H1 (cell line): Measurements from ENCODE around the gene DBF4. TPM values are rescaled to one million over a fixed set of nuclear protein-coding genes. Genes with fewer than 3 reads are reported as not detected.

ENCODE experiments used
- CTCF ChIA-PET: fragments of 300-600 bp; sonication (Branson Sonifier 250); formaldehyde crosslinking; loops from one replicate; lab custom pipeline; 2021; ENCODE audit not compliant: partially characterized antibody; lab: Charles Lee
- POLR2A ChIA-PET: fragments of 300-600 bp; sonication (Branson Sonifier 250); formaldehyde crosslinking; loops from one replicate; lab custom pipeline; 2021; ENCODE audit warnings: inconsistent platforms; ENCODE audit not compliant: partially characterized antibody; lab: Charles Lee
- DNase-seq, 2 experiments: peaks; one replicate each; pipeline versions ENCODE4 v3.0.0 to v3.0.0-alpha.2; 2010 to 2022; ENCODE audit warnings: low spot score in 2 of 2, low read depth in 1 of 2, mixed read lengths in 1 of 2
- FAIRE-seq: peaks from 2 replicates; lab custom pipeline; 2011; peaks lifted over from hg19 to GRCh38; lab: Jason Lieb, UNC
- H2AFZ ChIP-seq: 2 replicates; pipeline ENCODE4 v1.8.1; 2012; ENCODE audit warnings: low read length, inconsistent platforms
- H2AK5ac ChIP-seq: 2 replicates; pipeline ENCODE4 v1.6.1; 2013; ENCODE audit warnings: low read depth, low read length
- H2BK120ac ChIP-seq: replicated peaks from 2 replicates; pipeline ENCODE3; 2013; ENCODE audit warnings: low read depth, low read length, inconsistent platforms
- H2BK12ac ChIP-seq: 2 replicates; pipeline ENCODE4 v1.6.1; 2013; ENCODE audit warnings: low read depth, low read length
- H2BK15ac ChIP-seq: 2 replicates; pipeline ENCODE4 v1.6.1; 2013; ENCODE audit warnings: low read length
- H2BK20ac ChIP-seq: 2 replicates; pipeline ENCODE4 v1.6.1; 2013; ENCODE audit warnings: low read length
- H2BK5ac ChIP-seq: 2 replicates; pipeline ENCODE4 v1.6.1; 2013; ENCODE audit warnings: low read depth, low read length
- H3K14ac ChIP-seq: 2 replicates; pipeline ENCODE4 v1.6.1; 2013; ENCODE audit warnings: inconsistent platforms; ENCODE audit not compliant: insufficient read length
- H3K18ac ChIP-seq: 2 replicates; pipeline ENCODE4 v1.6.1; 2013; ENCODE audit warnings: low read length; ENCODE audit errors: extremely low read depth
- H3K23ac ChIP-seq: 2 replicates; pipeline ENCODE4 v1.6.1; 2013; ENCODE audit warnings: inconsistent platforms; ENCODE audit not compliant: insufficient read length
- H3K23me2 ChIP-seq: 2 replicates; pipeline ENCODE4 v1.6.1; 2013; ENCODE audit warnings: low read depth, low read length
- H3K27ac ChIP-seq: 2 replicates; pipeline ENCODE4 v1.6.1; 2011; ENCODE audit warnings: low read depth, low read length, inconsistent platforms
- H3K27me3 ChIP-seq, 4 experiments: replicated peaks in 1 of 4; 1 replicate in 1 of 4; 2 replicates in 3 of 4; pipeline versions ENCODE4 v1.6.1 to v1.8.1; 2011 to 2013; ENCODE audit warnings: low read length in 3 of 4, mild to moderate bottlenecking in 3 of 4, inconsistent platforms in 2 of 4, mixed read lengths in 2 of 4, moderate library complexity in 1 of 4; ENCODE audit not compliant: control insufficient read depth in 3 of 4, insufficient read depth in 3 of 4; ENCODE audit errors: extremely low read depth in 1 of 4
- H3K36me3 ChIP-seq, 4 experiments: 2 replicates each; pipeline versions ENCODE4 v1.6.1 to v1.8.1; 2011 to 2013; ENCODE audit warnings: mild to moderate bottlenecking in 4 of 4, low read length in 3 of 4, moderate library complexity in 2 of 4, control low read depth in 1 of 4, inconsistent platforms in 1 of 4; ENCODE audit not compliant: insufficient read depth in 4 of 4, control insufficient read depth in 2 of 4
- H3K4ac ChIP-seq: replicated peaks from 2 replicates; pipeline ENCODE3; 2013; ENCODE audit warnings: low read length, low read depth, mixed read lengths, inconsistent platforms; ENCODE audit not compliant: insufficient read length
- H3K4me1 ChIP-seq, 4 experiments: replicated peaks in 1 of 4; 1 replicate in 1 of 4; 2 replicates in 3 of 4; pipeline versions ENCODE4 v1.6.1 to v1.8.1; 2011 to 2013; ENCODE audit warnings: low read length in 3 of 4, inconsistent platforms in 2 of 4, mixed read lengths in 1 of 4; ENCODE audit not compliant: insufficient read depth in 4 of 4, control insufficient read depth in 3 of 4
- H3K4me2 ChIP-seq, 2 experiments: 2 replicates each; pipeline versions ENCODE4 v1.6.1 to v1.8.1; 2011 to 2013; ENCODE audit warnings: low read depth in 2 of 2, low read length in 2 of 2, control low read depth in 1 of 2, inconsistent platforms in 1 of 2, mild to moderate bottlenecking in 1 of 2; ENCODE audit not compliant: insufficient read depth in 1 of 2
- H3K4me3 ChIP-seq, 4 experiments: fragments of 200-600, 300-600 bp in 1 of 4; sonication (generic), shearing (Covaris generic), sonication (Bioruptor Twin) in 1 of 4; 2 replicates each; pipeline versions ENCODE4 v1.5.1 to v1.8.1; 2011 to 2016; ENCODE audit warnings: low read length in 4 of 4, low read depth in 3 of 4, control low read depth in 2 of 4, inconsistent platforms in 2 of 4, mild to moderate bottlenecking in 2 of 4, mixed read lengths in 1 of 4, moderate library complexity in 1 of 4; ENCODE audit not compliant: insufficient read depth in 2 of 4; ENCODE audit errors: extremely low read depth in 1 of 4
- H3K56ac ChIP-seq: replicated peaks from 2 replicates; pipeline ENCODE3; 2013; ENCODE audit warnings: low read depth, mild to moderate bottlenecking, mixed read lengths, low read length, inconsistent platforms; ENCODE audit not compliant: insufficient read length
- H3K79me1 ChIP-seq: 2 replicates; pipeline ENCODE4 v1.6.1; 2013; ENCODE audit warnings: low read depth, low read length, control low read depth
- H3K79me2 ChIP-seq, 2 experiments: 2 replicates each; pipeline versions ENCODE4 v1.6.1 to v1.8.1; 2012 to 2013; ENCODE audit warnings: low read length in 2 of 2, mild to moderate bottlenecking in 2 of 2, inconsistent platforms in 1 of 2; ENCODE audit not compliant: insufficient read depth in 2 of 2, control insufficient read depth in 1 of 2
- H3K9ac ChIP-seq, 4 experiments: replicated peaks in 1 of 4; 1 replicate in 1 of 4; 2 replicates in 3 of 4; pipeline versions ENCODE4 v1.6.1 to v1.8.1; 2011 to 2013; ENCODE audit warnings: low read depth in 3 of 4, low read length in 3 of 4, control low read depth in 2 of 4, mild to moderate bottlenecking in 2 of 4, moderate library complexity in 2 of 4, inconsistent platforms in 1 of 4; ENCODE audit errors: extremely low read depth in 1 of 4
- H3K9me3 ChIP-seq, 2 experiments: 2 replicates each; pipeline versions ENCODE4 v1.6.1 to v1.8.1; 2012 to 2013; ENCODE audit warnings: mild to moderate bottlenecking in 2 of 2, moderate library complexity in 2 of 2, control low read depth in 1 of 2, inconsistent platforms in 1 of 2, low read depth in 1 of 2, low read length in 1 of 2, mixed read lengths in 1 of 2; ENCODE audit not compliant: insufficient read depth in 2 of 2
- H4K20me1 ChIP-seq, 2 experiments: replicated peaks in 1 of 2; 2 replicates each; pipeline versions ENCODE3 to v1.8.1; 2011 to 2013; ENCODE audit warnings: inconsistent platforms in 2 of 2, low read length in 2 of 2, mild to moderate bottlenecking in 1 of 2; ENCODE audit not compliant: insufficient read depth in 2 of 2, control insufficient read depth in 1 of 2
- H4K5ac ChIP-seq: 2 replicates; pipeline ENCODE4 v1.6.1; 2013; ENCODE audit warnings: low read length, low read depth, mixed read lengths, inconsistent platforms; ENCODE audit not compliant: insufficient read length
- H4K8ac ChIP-seq: 2 replicates; pipeline ENCODE4 v1.8.0; 2013; ENCODE audit warnings: mild to moderate bottlenecking, moderate library complexity, low read length, inconsistent platforms; ENCODE audit not compliant: insufficient read depth; ENCODE audit errors: extremely low read depth
- H4K91ac ChIP-seq: replicated peaks from 2 replicates; pipeline ENCODE3; 2013; ENCODE audit warnings: low read length, mixed read lengths, inconsistent platforms; ENCODE audit not compliant: insufficient read length
- EP300 ChIP-seq, 2 experiments: IDR thresholded peaks; 1 replicate in 1 of 2; 2 replicates in 1 of 2; pipeline ENCODE4 v1.6.1; 2011 to 2012; ENCODE audit warnings: low read depth in 2 of 2, low read length in 2 of 2, mild to moderate bottlenecking in 2 of 2, borderline replicate concordance in 1 of 2, inconsistent platforms in 1 of 2, moderate library complexity in 1 of 2
- HDAC2 ChIP-seq, 2 experiments: fragments of 300-600 bp in 1 of 2; sonication (generic) in 1 of 2; IDR thresholded peaks; 2 replicates each; pipeline ENCODE4 v1.6.1; 2011 to 2012; ENCODE audit warnings: low read depth in 2 of 2, low read length in 2 of 2, mild to moderate bottlenecking in 2 of 2, moderate library complexity in 2 of 2, borderline replicate concordance in 1 of 2, inconsistent platforms in 1 of 2
- MAFK ChIP-seq: IDR thresholded peaks from 2 replicates; pipeline ENCODE4 v1.6.1; 2012; ENCODE audit warnings: low read depth, mild to moderate bottlenecking, improper control_type of control experiment, low read length
- RAD21 ChIP-seq, 2 experiments: IDR thresholded peaks in 1 of 2; conservative IDR thresholded peaks in 1 of 2; 2 replicates each; pipeline ENCODE4 v1.6.1; 2011; ENCODE audit warnings: low read depth in 2 of 2, low read length in 2 of 2, improper control_type of control experiment in 1 of 2, inconsistent platforms in 1 of 2, mild to moderate bottlenecking in 1 of 2, moderate library complexity in 1 of 2
- SRF ChIP-seq: IDR thresholded peaks from 2 replicates; pipeline ENCODE4 v1.6.1; 2011; ENCODE audit warnings: mild to moderate bottlenecking, low read depth, low read length, moderate library complexity
- TBP ChIP-seq: IDR thresholded peaks from 2 replicates; pipeline ENCODE4 v1.6.1; 2011; ENCODE audit warnings: low read depth, low read length, improper control_type of control experiment
- polyA plus RNA-seq, 7 experiments: library from polyadenylated mRNA; depleted of rRNA in 3 of 7; stranded (reverse) in 5 of 7; unstranded in 2 of 7; fragments of >200 nt in 5 of 7; fragments of 200-250 nt in 2 of 7; gene quantifications; 1 replicate in 5 of 7; 2 replicates in 1 of 7; 4 replicates in 1 of 7; pipeline versions ENCODE4 v1.2.1 to v1.2.3, GENCODE V29; 2011 to 2013; ENCODE audit warnings: missing spikeins in 2 of 7, mixed read lengths in 2 of 7
- total RNA-seq: library from RNA; stranded (reverse); fragmentation: NEBNext Ultra II Directional; extraction: Animal tissue kit (Norgen Biotek cat#: 25700); gene quantifications from 2 replicates; pipeline ENCODE4 v1.2.1, GENCODE V29; 2021
- TF ChIP-seq, protein P1 (sequence below): IDR thresholded peaks from 2 replicates; pipeline ENCODE4 v1.6.1; 2012; ENCODE audit warnings: low read length, inconsistent platforms

Gene DBF4
- total and polyA plus RNA-seq, 2 of the 8 experiments (the other 6 are each of a cell fraction or from before 2014, with no cell fraction given) = 8.7 to 82.4 TPM

DNA sequence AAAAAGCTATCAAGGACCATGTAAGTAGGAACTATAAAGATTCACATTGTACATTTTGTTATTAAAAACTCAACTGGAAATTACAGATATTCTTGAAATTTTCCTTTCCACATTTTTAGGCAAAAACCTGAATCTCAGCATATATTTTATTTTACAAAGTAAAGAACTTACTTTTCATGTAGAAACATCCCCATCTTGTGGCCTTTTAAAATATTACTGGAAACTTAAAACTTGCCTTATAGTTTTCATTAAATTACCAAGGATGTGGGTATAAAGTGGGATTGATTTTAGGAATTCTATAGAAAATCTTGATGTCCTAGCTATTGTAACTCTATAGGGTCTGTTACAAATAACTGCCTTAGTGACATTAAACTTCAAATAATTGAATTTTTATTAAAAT, 10.6 kb downstream of the DBF4 start:
- no peak overlapping the region for H2AFZ ChIP-seq
- no peak overlapping the region for H2BK12ac ChIP-seq
- no peaks in the 10 kb centered on the region for H3K23me2 ChIP-seq
- no peaks in the 10 kb centered on the region for H3K4me1 ChIP-seq
- H4K91ac ChIP-seq = no peak overlapping the region
- no peak overlapping the region for H3K27ac ChIP-seq
- no peak overlapping the region for H3K14ac ChIP-seq
- no peak overlapping the region for H3K18ac ChIP-seq
- no peaks in the 10 kb centered on the region for H3K27me3 ChIP-seq
- H2BK15ac ChIP-seq = no peak overlapping the region
- no peak overlapping the region for H4K8ac ChIP-seq
- TF ChIP-seq RAD21 (IDR thresholded peaks at IDR 0.05 in 1 of 2, conservative IDR thresholded peaks at IDR 0.05 in 1 of 2; ENCODE audit: low read depth in 2 of 2, low read length in 2 of 2) (peak in 1 of 2 experiments; percentile 37; a peak in 2 of 4 replicates), MAFK (no peak), EP300 (IDR thresholded peaks at IDR 0.05; ENCODE audit: borderline replicate concordance in 1 of 2, low read depth in 2 of 2, low read length in 2 of 2) (no peak), TBP (no peak), SRF (no peak), HDAC2 (IDR thresholded peaks at IDR 0.05; ENCODE audit: borderline replicate concordance in 1 of 2, low read depth in 2 of 2, low read length in 2 of 2) (no peak)
- TF ChIP-seq, protein P1, sequence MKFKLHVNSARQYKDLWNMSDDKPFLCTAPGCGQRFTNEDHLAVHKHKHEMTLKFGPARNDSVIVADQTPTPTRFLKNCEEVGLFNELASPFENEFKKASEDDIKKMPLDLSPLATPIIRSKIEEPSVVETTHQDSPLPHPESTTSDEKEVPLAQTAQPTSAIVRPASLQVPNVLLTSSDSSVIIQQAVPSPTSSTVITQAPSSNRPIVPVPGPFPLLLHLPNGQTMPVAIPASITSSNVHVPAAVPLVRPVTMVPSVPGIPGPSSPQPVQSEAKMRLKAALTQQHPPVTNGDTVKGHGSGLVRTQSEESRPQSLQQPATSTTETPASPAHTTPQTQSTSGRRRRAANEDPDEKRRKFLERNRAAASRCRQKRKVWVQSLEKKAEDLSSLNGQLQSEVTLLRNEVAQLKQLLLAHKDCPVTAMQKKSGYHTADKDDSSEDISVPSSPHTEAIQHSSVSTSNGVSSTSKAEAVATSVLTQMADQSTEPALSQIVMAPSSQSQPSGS = no peak
- no peak for DNase-seq
- no peak overlapping the region for H3K4ac ChIP-seq
- ChIA-PET POLR2A (interaction anchor here (0.9 to 1.4 kb wide), 3 partner anchors 10 to 47 kb away, joined by 3 to 4 read pairs (median 3); partner anchors contain the start of genes ADAM22, DBF4 and SLC25A40), CTCF (interaction anchor here (0.7 to 2.0 kb wide), 14 partner anchors 9 to 679 kb away, joined by 3 to 7 read pairs (median 4); partner anchors contain the start of genes DBF4 and SLC25A40)
- H4K20me1 ChIP-seq = peaks cover 0 to 2% of the 10 kb centered on the region in 2 experiments
- no peaks in the 10 kb centered on the region for H3K9me3 ChIP-seq
- no peak overlapping the region for H3K56ac ChIP-seq
- no peak for FAIRE-seq
- H3K4me3 ChIP-seq = no peak overlapping the region
- H3K79me1 ChIP-seq = no peaks in the 10 kb centered on the region
- H2BK20ac ChIP-seq = no peak overlapping the region
- no peak overlapping the region for H2AK5ac ChIP-seq
- no peak overlapping the region for H4K5ac ChIP-seq
- H2BK120ac ChIP-seq = no peak overlapping the region
- H3K9ac ChIP-seq = no peak overlapping the region
- no peak overlapping the region for H2BK5ac ChIP-seq
- H3K23ac ChIP-seq = no peak overlapping the region
- peaks cover 0 to 42% of the 10 kb centered on the region in 2 experiments; a peak in 2 of 4 replicates for H3K79me2 ChIP-seq
- H3K4me2 ChIP-seq = no peak overlapping the region
- H3K36me3 ChIP-seq = peaks cover 9 to 68% (median 26%) of the 10 kb centered on the region in 4 experiments; a peak in 6 of 8 replicates
